ENCODE measurements around the gene IL17B. TPM values are rescaled to one million over a fixed set of nuclear protein-coding genes. Genes with fewer than 3 reads are reported as not detected.

The IL17B gene
- total and polyA plus RNA-seq, 2 of the 8 experiments (the other 6 are each of a cell fraction or from before 2014, with no cell fraction given): 0.18 TPM; not detected in 1

- H3K27me3 ChIP-seq (replicated peaks in 1 of 4; ENCODE audit: control insufficient read depth in 3 of 4, extremely low read depth in 1 of 4, insufficient read depth in 3 of 4, low read length in 3 of 4): no peaks in the 10 kb centered on the region
- no peak overlapping the region for H2AFZ ChIP-seq (ENCODE audit: low read length)
- no peaks in the 10 kb centered on the region for H3K79me1 ChIP-seq (ENCODE audit: low read depth, low read length)
- WGBS, 2 experiments (ENCODE audit: extremely low coverage in 1 of 2, insufficient coverage in 1 of 2, insufficient read length in 1 of 2, insufficient replicate concordance in 2 of 2, low coverage in 1 of 2, low lambda C conversion rate in 2 of 2, missing lambda C conversion rate in 1 of 2): 75% methylated on average over 4 of the region's 5 CpGs; no CpG with 5 or more reads in 1 of the 2 experiments
- no peak overlapping the region for H4K91ac ChIP-seq (replicated peaks; ENCODE audit: insufficient read length, low read length)
- no peaks in the 10 kb centered on the region for H3K23me2 ChIP-seq (ENCODE audit: low read depth, low read length)
- no peak overlapping the region for H2BK120ac ChIP-seq (replicated peaks; ENCODE audit: low read depth, low read length)
- H3K9ac ChIP-seq (replicated peaks in 1 of 4; ENCODE audit: extremely low read depth in 1 of 4, low read depth in 3 of 4, low read length in 3 of 4): no peak overlapping the region
- no peak overlapping the region for H3K14ac ChIP-seq (ENCODE audit: insufficient read length)
- H3K56ac ChIP-seq (replicated peaks; ENCODE audit: insufficient read length, low read depth, low read length): no peak overlapping the region
- no peak overlapping the region for H3K4ac ChIP-seq (replicated peaks; ENCODE audit: insufficient read length, low read depth, low read length)
- no peak overlapping the region for H2BK5ac ChIP-seq (ENCODE audit: low read depth, low read length)
- ChIA-PET CTCF (ENCODE audit: partially characterized antibody) (interaction anchor here (1.0 to 46.1 kb wide), 6 partner anchors 9 to 80 kb away, joined by 3 to 1310 read pairs (median 4); no protein-coding TSS in a partner anchor), POLR2A (ENCODE audit: partially characterized antibody) (interaction anchor here (0.6 kb wide), 1 partner anchor 40 kb away, joined by 3 read pairs; no protein-coding TSS in a partner anchor)
- H3K4me2 ChIP-seq (ENCODE audit: insufficient read depth in 1 of 2, low read depth in 2 of 2, low read length in 2 of 2): no peak overlapping the region
- no peak overlapping the region for H3K23ac ChIP-seq (ENCODE audit: insufficient read length)
- H2BK15ac ChIP-seq (ENCODE audit: low read length): no peak overlapping the region
- no peak overlapping the region for H4K5ac ChIP-seq (ENCODE audit: insufficient read length, low read depth, low read length)
- FAIRE-seq: no peak
- H3K9me3 ChIP-seq (ENCODE audit: insufficient read depth in 2 of 2, low read depth in 1 of 2, low read length in 1 of 2): no peaks in the 10 kb centered on the region
- no peak overlapping the region for H2BK12ac ChIP-seq (ENCODE audit: low read depth, low read length)
- no peaks in the 10 kb centered on the region; a peak in 4 of 7 replicates for H3K4me1 ChIP-seq (replicated peaks in 1 of 4; ENCODE audit: control insufficient read depth in 3 of 4, insufficient read depth in 4 of 4, low read length in 3 of 4)
- no peaks in the 10 kb centered on the region for H4K20me1 ChIP-seq (replicated peaks in 1 of 2; ENCODE audit: control insufficient read depth in 1 of 2, insufficient read depth in 2 of 2, low read length in 2 of 2)
- H2AK5ac ChIP-seq (ENCODE audit: low read depth, low read length): no peak overlapping the region; the same call in 1 of the 2 replicates
- DNase-seq (ENCODE audit: low read depth in 1 of 2, low spot score in 2 of 2): no peak
- H3K18ac ChIP-seq (ENCODE audit: extremely low read depth, low read length): no peak overlapping the region; the same call in 1 of the 2 replicates
- H2BK20ac ChIP-seq (ENCODE audit: low read length): no peak overlapping the region
- H3K27ac ChIP-seq (ENCODE audit: low read depth, low read length): no peak overlapping the region; the same call in 1 of the 2 replicates
- no peaks in the 10 kb centered on the region for H3K79me2 ChIP-seq (ENCODE audit: control insufficient read depth in 1 of 2, insufficient read depth in 2 of 2, low read length in 2 of 2)
- H3K4me3 ChIP-seq (ENCODE audit: extremely low read depth in 1 of 4, insufficient read depth in 2 of 4, low read depth in 3 of 4, low read length in 4 of 4): no peak overlapping the region
- no peaks in the 10 kb centered on the region for H3K36me3 ChIP-seq (ENCODE audit: control insufficient read depth in 2 of 4, insufficient read depth in 4 of 4, low read length in 3 of 4)
- no peak overlapping the region for H4K8ac ChIP-seq (ENCODE audit: extremely low read depth, insufficient read depth, low read length)
- TF ChIP-seq ZNF274 (IDR thresholded peaks at IDR 0.05; ENCODE audit: borderline replicate concordance, extremely low read depth, low read length) (no peak), SP4 (IDR thresholded peaks at IDR 0.05; ENCODE audit: low read length) (no peak), MAFK (IDR thresholded peaks at IDR 0.05; ENCODE audit: low read depth, low read length) (no peak), HDAC2 (IDR thresholded peaks at IDR 0.05; ENCODE audit: borderline replicate concordance in 1 of 2, low read depth in 2 of 2, low read length in 2 of 2) (no peak), ATF3 (IDR thresholded peaks at IDR 0.05; ENCODE audit: insufficient read depth, low read depth, low read length) (no peak), POLR2AphosphoS5 (IDR thresholded peaks at IDR 0.05; ENCODE audit: low read depth, low read length) (no peak), POU5F1 (IDR thresholded peaks at IDR 0.05; ENCODE audit: low read depth, low read length) (no peak), SP1 (IDR thresholded peaks at IDR 0.05; ENCODE audit: low read depth, low read length) (no peak), BRCA1 (IDR thresholded peaks at IDR 0.05; ENCODE audit: low read depth, low read length) (no peak), SIX5 (IDR thresholded peaks at IDR 0.05; ENCODE audit: low read depth, low read length) (no peak), HDAC6 (IDR thresholded peaks at IDR 0.05; ENCODE audit: low read depth, low read length) (no peak), TEAD4 (IDR thresholded peaks at IDR 0.05; ENCODE audit: low read depth, low read length) (no peak)
- TF ChIP-seq, protein P1, sequence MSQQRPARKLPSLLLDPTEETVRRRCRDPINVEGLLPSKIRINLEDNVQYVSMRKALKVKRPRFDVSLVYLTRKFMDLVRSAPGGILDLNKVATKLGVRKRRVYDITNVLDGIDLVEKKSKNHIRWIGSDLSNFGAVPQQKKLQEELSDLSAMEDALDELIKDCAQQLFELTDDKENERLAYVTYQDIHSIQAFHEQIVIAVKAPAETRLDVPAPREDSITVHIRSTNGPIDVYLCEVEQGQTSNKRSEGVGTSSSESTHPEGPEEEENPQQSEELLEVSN (IDR thresholded peaks at IDR 0.05): no peak
Observed at GRCh38 chr5:149378241-149378820, 761 bp downstream of the IL17B start.

Data from H1 (cell line).